ENCODE data around the gene GTF2H2C. TPM values are rescaled to one million over a fixed set of nuclear protein-coding genes. Genes with fewer than 3 reads are reported as not detected.
"Not testable (repeated sequence)": the region's sequence is repeated elsewhere in the genome, so short reads cannot be mapped to it uniquely, and the experiment has no call there.

Gene GTF2H2C
- total RNA-seq, 1 experiment from 2014 or later = 101 TPM

DNA sequence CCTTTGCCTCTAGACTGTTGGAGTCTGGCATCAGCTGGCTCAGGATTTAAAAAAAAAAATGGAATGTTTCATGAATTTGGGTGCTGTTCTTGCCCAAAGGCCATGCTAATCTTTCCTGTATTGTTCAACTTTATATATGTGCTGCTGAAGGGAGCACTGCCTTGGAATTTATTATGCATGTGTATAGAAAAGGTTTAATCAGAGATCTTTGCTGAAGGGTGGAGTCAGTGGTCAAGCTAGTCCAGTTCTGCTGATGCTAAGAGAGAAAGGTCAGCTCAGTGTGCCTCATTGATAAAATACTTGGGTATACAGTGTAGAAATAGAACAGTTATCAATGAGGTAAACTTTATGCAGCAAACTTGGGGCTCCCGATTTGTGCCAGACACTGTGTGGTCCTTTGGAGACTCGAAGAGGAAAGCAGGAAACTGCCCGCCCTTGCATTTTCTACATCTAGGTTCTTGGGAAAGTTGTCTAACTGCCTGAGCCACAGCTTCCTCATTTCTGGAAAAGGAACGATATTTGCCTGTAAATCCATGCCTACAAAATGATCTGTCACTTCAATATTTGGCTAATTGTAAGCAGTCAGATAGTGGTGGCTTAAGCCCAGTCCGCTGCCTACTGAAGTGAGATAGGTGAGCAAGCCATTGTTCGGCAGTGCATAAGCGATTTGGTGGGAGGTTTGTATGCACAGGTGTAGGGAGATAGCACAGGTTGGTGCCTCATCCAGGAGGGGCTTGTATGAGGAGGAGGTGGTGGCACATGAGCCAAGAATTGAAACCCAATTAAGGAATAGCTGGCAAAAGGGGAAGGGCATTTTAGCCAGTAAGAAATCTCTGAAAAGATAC is 29.2 kb upstream of the GTF2H2C start:
- DNase-seq (ENCODE audit: low read depth in 1 of 2, low spot score in 2 of 2) = no peak
- H3K4me1 ChIP-seq (replicated peaks) = no peaks in the 10 kb centered on the region
- no peaks in the 10 kb centered on the region for H3K27me3 ChIP-seq (replicated peaks)
- no peak overlapping the region for H3K4me3 ChIP-seq
- peaks cover 7% of the 10 kb centered on the region; the same call in 1 of the 2 replicates for H3K36me3 ChIP-seq
- no peaks in the 10 kb centered on the region for H3K9me3 ChIP-seq (replicated peaks)
- no peak overlapping the region for H3K27ac ChIP-seq

DNA sequence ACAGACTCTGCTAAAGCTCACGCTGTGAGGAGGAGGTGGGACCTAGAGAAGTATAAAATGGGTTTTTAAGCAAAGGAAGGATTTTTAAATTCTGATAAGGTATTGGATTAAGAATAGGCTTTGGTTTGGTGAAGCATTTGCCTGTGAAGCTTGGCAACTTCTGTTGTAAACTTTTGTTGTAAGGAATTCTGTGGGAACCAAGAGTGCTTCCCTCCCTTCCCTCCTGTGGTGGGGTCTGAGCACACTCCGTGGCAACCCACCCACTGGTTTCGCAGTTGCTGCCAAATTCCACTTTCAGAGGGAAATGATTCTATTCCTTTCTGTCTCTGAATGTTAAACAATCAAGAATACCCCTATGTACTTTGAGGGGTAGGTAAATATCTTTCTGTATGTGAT is 28.6 kb upstream of the GTF2H2C start:
- Histone ChIP-seq H3K9me3 (replicated peaks) (no peaks in the 10 kb centered on the region), H3K27ac (no peak overlapping the region), H3K27me3 (replicated peaks) (no peaks in the 10 kb centered on the region), H3K36me3 (peaks cover 7% of the 10 kb centered on the region; the same call in 1 of the 2 replicates), H3K4me3 (no peak overlapping the region), H3K4me1 (replicated peaks) (no peaks in the 10 kb centered on the region)
- DNase-seq (ENCODE audit: low read depth in 1 of 2, low spot score in 2 of 2) = no peak

DNA sequence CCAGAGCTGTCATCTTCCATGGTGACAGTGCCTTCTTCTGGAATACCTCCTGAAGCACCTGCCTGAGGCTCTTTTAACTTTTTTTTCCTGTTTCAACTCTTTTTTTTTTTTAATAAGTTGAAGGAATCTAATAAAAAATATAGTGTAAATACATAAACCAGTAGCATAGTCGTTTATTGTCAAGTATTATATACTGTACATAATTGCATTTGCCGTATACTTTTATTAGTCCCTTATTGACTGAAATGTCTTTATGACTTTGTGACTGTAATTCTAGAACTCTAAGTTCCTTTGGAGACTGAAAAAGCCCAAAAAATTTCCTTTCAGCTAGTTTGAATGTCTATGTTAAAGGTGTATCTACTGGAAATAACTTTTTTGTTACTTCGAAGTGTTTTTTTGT is 22.1 kb upstream of the GTF2H2C start:
- H3K9me3 ChIP-seq (replicated peaks); H3K36me3 ChIP-seq: not testable (repeated sequence)

DNA sequence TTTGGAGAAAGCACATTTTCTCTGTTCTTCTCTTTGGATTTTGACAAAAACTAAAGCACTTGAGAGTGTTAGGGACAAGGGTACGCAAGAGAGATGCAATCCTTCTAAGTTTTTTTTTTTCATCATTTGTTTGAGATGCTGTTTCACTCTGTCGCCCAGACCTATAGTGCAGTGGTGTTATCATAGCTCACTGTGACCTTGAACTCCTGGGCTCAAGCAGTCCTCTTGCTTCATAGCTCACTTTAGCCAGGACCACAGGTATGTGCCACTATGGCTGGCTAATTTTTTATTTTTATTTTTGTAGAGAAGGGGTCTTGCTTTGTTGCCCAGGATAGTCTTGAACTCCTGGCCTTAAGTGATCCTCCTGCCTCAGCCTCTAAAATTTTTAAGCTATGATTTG is 21.3 kb upstream of the GTF2H2C start:
- H3K27ac ChIP-seq; H3K27me3 ChIP-seq (replicated peaks); H3K4me3 ChIP-seq; H3K9me3 ChIP-seq (replicated peaks); H3K4me1 ChIP-seq (replicated peaks); H3K36me3 ChIP-seq; DNase-seq (ENCODE audit: low read depth in 1 of 2, low spot score in 2 of 2): not testable (repeated sequence)

More for the DNA sequence above, 22.1 kb upstream of the GTF2H2C start:
- not testable (repeated sequence) for H3K4me3 ChIP-seq; H3K27ac ChIP-seq; DNase-seq (ENCODE audit: low read depth in 1 of 2, low spot score in 2 of 2); H3K4me1 ChIP-seq (replicated peaks); H3K27me3 ChIP-seq (replicated peaks)

DNA sequence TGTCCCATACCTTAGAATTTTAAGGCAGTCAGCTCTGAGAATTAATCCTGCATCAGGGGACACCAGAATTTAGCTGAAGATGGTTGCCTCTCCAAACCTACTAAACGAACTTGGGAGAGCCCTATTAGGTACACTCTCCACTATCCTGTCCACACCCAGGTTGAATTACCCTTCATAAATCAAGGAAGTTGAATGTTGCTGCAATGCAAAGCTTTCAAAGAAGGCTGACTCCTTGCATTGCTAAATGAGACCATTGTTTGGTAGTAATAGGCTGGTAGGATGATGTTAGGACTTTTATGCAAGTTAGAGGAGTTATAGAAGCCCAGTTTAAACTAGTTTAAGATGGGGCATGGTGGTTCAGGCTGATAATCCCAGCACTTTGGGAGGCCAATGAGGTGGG is 18.6 kb upstream of the GTF2H2C start:
- H3K36me3 ChIP-seq; DNase-seq (ENCODE audit: low read depth in 1 of 2, low spot score in 2 of 2); H3K27me3 ChIP-seq (replicated peaks); H3K27ac ChIP-seq; H3K4me1 ChIP-seq (replicated peaks); H3K4me3 ChIP-seq; H3K9me3 ChIP-seq (replicated peaks): not testable (repeated sequence)

DNA sequence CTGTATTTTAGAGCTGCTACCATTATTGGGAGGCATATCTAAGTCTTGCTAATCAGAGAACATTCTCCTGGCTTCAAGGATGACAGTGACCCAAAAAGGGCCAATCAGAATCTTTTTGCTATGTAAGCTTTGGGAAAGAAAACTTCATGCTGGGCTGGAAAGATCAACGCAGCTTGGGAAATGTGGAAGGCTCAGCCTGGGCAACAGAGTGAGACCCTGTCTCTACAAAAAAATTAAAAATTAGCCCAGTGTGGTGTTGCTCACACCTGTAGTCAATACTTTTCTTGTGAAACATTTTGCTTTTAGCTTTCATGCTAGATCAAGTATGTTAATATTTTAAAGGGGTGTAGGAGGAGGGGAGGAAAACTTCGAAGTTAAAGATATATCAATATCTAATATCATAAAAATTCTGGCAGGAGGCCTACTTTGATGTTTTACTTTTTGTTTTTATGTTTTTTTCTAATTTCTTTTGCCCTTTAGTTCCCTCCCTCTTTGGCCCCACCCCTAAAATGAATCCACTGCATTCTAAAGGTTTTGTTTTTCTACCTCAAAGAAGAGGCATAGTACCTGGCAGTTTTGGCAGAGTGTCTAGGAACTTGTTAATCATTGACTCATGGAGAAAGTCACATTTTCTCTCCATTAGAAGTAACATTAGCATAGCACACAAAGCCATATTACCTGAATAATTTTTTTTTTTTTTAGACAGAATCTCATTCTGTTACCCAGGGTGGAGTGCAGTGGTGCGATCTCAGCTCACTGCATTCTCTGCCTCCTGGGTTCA is 17.0 kb upstream of the GTF2H2C start:
- not testable (repeated sequence) for H3K27me3 ChIP-seq (replicated peaks); H3K27ac ChIP-seq; H3K4me3 ChIP-seq; H3K4me1 ChIP-seq (replicated peaks); H3K9me3 ChIP-seq (replicated peaks); DNase-seq (ENCODE audit: low read depth in 1 of 2, low spot score in 2 of 2); H3K36me3 ChIP-seq

DNA sequence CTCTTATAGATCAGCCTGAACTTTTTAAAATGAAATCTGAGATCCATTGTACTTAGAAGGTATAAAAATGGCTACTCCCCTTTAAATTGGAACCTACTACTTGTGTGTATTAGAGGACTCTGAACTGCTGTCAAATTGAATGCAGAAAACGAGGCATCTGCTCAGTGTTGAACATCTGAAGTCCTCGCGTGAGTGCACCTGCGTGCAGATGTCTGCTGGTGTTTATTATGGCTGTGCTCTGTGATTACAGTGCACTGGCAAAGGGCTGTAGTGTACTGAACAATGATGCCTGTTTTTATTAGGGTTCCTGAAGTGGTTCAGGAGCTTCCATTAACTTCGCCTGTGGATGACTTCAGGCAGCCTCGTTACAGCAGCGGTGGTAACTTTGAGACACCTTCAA is 15.4 kb upstream of the GTF2H2C start:
- not testable (repeated sequence) for H3K27ac ChIP-seq; H3K4me1 ChIP-seq (replicated peaks); H3K9me3 ChIP-seq (replicated peaks); H3K36me3 ChIP-seq; H3K4me3 ChIP-seq; H3K27me3 ChIP-seq (replicated peaks); DNase-seq (ENCODE audit: low read depth in 1 of 2, low spot score in 2 of 2)

DNA sequence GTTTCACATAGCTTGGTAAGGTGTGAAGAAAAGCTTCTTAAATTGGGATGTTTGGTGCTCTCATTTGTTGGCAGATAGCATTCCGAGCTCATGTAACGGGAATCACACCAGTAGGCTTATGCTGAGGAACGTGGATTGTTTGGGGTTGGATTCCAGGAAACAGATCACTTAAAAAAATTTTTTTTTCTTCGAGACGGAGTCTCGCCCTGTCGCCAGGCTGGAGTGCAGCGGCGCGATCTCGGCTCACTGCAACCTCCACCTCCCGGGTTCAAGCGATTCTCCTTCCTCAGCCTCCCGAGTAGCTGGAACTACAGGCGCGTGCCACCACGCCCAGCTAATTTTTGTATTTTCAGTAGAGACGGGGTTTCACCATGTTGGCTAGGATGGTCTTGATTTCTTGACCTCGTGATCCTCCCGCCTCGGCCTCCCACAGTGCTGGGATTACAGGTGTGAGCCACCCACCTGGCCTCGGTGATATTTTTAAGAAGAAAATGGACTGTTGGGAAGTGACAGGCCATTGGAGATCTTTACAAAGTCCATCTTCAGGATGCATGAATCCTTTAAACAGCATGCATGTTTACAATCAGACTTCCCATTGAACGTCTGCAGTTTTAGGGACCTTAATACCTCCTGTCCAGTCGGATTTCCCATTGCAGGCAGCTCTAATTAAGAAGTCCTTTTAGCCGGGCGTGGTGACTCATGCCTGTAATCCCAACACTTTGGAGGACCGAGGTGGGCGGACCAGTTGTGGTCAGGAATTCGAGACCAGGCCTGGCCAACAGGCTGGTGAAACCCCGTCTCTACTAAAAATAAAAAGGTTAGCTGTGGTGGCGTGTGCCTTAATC is 818 bp downstream of the GTF2H2C start:
- H3K27ac ChIP-seq; H3K27me3 ChIP-seq (replicated peaks); H3K4me1 ChIP-seq (replicated peaks); H3K36me3 ChIP-seq; H3K9me3 ChIP-seq (replicated peaks): not testable (repeated sequence)
- DNase-seq (ENCODE audit: low read depth in 1 of 2, low spot score in 2 of 2) = peak in 1 of 2 experiments; percentile 37
- peak overlapping the region; percentile 26 for H3K4me3 ChIP-seq

DNA sequence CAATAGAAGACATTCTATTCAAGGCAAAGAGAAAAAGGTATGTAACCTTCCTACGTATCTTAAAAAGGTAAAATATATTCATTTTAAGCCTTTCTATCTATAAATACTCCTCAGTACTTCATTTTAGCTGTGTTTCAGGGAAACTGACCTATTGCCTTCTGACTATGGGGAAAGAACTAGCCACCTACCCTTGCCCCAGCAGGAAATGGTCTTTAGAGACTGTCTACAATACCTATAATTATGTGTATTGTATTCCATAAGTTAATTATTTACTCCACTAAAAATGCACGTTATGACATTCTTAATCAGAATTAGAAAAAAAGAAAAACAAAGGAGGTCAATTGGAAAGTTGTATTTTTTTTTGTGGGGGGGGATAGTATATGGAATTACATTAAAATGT is 6.2 kb downstream of the GTF2H2C start:
- not testable (repeated sequence) for H3K9me3 ChIP-seq (replicated peaks); H3K27ac ChIP-seq; H3K36me3 ChIP-seq; DNase-seq (ENCODE audit: low read depth in 1 of 2, low spot score in 2 of 2); H3K4me1 ChIP-seq (replicated peaks); H3K27me3 ChIP-seq (replicated peaks); H3K4me3 ChIP-seq

DNA sequence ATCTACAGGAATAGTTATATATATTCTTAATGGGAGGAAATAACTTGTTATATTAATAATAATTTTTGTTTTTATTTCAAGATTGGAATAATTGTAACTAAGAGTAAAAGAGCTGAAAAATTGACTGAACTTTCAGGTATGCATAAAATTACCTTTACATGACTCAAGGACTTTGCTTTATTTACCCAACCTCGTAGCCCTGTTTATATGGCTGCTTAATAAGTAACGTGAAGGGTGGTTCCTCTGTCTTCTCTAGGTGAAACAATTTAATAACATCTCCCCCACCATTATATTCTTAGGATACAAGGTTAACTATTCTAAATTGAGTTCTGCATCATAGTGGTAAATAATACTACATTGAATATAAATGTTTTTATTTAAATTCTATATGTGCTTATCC is 8.1 kb downstream of the GTF2H2C start:
- H3K9me3 ChIP-seq (replicated peaks); H3K27ac ChIP-seq; H3K4me3 ChIP-seq; DNase-seq (ENCODE audit: low read depth in 1 of 2, low spot score in 2 of 2); H3K36me3 ChIP-seq; H3K4me1 ChIP-seq (replicated peaks); H3K27me3 ChIP-seq (replicated peaks): not testable (repeated sequence)

DNA sequence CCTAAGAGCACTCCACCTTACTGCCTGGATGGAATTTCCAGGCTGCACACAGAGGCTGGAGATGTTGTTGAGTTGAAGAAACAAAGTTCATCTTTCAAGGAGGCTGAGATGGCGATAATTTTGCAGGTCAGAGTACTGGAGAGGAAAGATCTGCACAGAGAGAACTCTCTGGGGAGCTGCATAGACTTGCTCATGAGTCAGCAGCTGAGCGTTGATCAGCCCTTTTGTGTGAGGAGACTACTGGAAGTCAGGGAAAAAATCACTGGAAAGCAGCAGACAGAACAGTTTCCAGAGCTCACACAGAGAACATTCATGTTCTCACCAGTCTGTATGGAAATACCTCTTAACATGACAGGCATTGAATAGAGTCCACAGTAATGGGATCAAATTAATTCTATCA is 23.4 kb downstream of the GTF2H2C start:
- not testable (repeated sequence) for H3K36me3 ChIP-seq; DNase-seq (ENCODE audit: low read depth in 1 of 2, low spot score in 2 of 2); H3K4me3 ChIP-seq; H3K27ac ChIP-seq; H3K27me3 ChIP-seq (replicated peaks); H3K9me3 ChIP-seq (replicated peaks); H3K4me1 ChIP-seq (replicated peaks)

DNA sequence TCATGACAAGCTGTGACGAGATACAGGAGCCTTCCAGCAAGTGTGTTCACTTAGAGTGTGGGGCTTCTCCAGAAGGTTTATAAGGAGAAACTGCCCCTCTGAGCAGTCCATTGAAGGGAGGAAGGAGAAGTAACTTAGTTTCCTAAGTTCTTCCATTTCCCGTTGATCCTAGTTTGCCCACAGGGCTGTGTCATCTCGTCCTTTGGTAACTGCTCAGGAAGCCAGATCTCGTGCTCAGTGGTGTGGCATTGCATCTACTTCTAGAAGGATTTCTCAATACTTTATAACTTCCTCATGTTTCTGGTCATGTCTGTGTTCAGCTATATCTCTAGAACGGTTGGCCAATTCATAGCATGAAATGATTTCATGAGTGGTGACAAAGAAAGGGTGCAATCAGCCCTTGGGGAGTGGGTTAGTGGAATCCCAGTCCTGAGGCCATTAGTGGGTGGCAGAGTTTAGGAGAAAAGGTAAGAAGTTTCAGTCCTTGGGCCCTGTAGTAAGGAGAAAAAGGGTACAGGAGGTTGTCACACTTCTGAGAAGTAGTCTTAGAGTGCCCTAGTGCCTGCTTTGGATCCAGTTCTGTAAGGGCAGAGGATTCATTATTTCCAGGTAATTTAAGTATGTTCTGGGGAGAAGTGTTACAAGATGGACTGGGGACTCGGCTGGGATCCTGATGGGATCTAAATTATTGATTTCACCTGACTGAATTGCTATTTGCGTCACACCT is 36.3 kb downstream of the GTF2H2C start:
- H3K27ac ChIP-seq = not testable (repeated sequence)

DNA sequence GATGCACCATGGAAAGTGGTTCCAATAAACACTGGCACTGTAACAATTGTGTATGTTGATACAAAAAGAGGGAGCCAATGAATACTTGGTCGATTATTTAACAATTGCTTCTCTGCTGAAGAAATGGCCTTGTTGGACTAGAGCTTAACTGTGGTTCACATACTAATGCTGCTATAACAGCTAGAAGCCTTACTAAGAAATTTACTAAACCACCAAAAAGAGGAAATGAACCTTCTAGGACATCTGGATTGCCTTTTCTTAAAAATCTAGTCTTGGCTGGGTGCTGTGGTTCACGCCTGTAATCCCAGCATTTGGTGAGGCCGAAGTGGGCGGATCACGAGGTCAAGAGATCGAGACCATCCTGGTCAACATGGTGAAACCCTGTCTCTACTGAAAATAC is 42.0 kb downstream of the GTF2H2C start:
- not testable (repeated sequence) for H3K27ac ChIP-seq; H3K4me1 ChIP-seq (replicated peaks); H3K27me3 ChIP-seq (replicated peaks); DNase-seq (ENCODE audit: low read depth in 1 of 2, low spot score in 2 of 2); H3K36me3 ChIP-seq; H3K4me3 ChIP-seq; H3K9me3 ChIP-seq (replicated peaks)

More for the DNA sequence above, 36.3 kb downstream of the GTF2H2C start:
- not testable (repeated sequence) for DNase-seq (ENCODE audit: low read depth in 1 of 2, low spot score in 2 of 2); H3K4me1 ChIP-seq (replicated peaks); H3K9me3 ChIP-seq (replicated peaks); H3K4me3 ChIP-seq; H3K27me3 ChIP-seq (replicated peaks); H3K36me3 ChIP-seq
